ENCODE measurements around the gene COX7A2L. TPM values are rescaled to one million over a fixed set of nuclear protein-coding genes. Genes with fewer than 3 reads are reported as not detected.
"Not testable (repeated sequence)": the region's sequence is repeated elsewhere in the genome, so short reads cannot be mapped to it uniquely, and the experiment has no call there.

The COX7A2L gene
- total RNA-seq, 2 donors from 2014 or later = 167 to 170 TPM

DNA sequence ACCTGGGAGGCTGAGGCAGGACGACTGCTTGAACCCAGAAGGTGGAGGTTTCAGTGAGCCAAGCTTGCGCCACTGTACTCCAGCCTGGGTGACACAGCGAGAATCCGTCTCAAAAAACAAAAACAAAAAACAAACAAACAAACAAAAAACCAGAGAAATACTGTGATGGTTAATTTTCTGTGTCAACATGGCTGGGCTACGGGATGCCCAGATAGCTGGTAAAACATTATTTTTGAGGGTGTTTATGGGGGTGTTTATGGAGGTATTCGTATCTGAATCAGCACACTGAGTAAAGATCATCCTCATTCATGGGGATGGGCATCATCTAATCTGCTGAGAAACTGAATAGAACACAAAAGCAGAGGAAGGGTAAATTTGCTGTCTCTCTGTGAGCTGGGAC is 40.8 kb upstream of the COX7A2L start:
- TF ChIP-seq, protein P1, sequence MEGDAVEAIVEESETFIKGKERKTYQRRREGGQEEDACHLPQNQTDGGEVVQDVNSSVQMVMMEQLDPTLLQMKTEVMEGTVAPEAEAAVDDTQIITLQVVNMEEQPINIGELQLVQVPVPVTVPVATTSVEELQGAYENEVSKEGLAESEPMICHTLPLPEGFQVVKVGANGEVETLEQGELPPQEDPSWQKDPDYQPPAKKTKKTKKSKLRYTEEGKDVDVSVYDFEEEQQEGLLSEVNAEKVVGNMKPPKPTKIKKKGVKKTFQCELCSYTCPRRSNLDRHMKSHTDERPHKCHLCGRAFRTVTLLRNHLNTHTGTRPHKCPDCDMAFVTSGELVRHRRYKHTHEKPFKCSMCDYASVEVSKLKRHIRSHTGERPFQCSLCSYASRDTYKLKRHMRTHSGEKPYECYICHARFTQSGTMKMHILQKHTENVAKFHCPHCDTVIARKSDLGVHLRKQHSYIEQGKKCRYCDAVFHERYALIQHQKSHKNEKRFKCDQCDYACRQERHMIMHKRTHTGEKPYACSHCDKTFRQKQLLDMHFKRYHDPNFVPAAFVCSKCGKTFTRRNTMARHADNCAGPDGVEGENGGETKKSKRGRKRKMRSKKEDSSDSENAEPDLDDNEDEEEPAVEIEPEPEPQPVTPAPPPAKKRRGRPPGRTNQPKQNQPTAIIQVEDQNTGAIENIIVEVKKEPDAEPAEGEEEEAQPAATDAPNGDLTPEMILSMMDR (IDR thresholded peaks at IDR 0.05) = no peak
- TF ChIP-seq POLR2A (IDR thresholded peaks at IDR 0.05) (no peak), POLR2AphosphoS5 (IDR thresholded peaks at IDR 0.05) (no peak)
- intact Hi-C loops (cut with DNase I) = no loop called here
- H3K4me1 ChIP-seq (replicated peaks) = no peaks in the 10 kb centered on the region
- no peaks in the 10 kb centered on the region for H3K27me3 ChIP-seq (replicated peaks; ENCODE audit: insufficient read depth)
- no peaks in the 10 kb centered on the region for H3K9me3 ChIP-seq
- WGBS = 94% methylated on average over 6 of the region's 6 CpGs
- no peak overlapping the region for H3K4me3 ChIP-seq
- no peak for DNase-seq (ENCODE audit: low spot score)
- H3K36me3 ChIP-seq = no peaks in the 10 kb centered on the region
- no peak overlapping the region for H3K27ac ChIP-seq

- WGBS = 98% methylated on average over 11 of the region's 11 CpGs
- intact Hi-C loops (cut with DNase I); H3K36me3 ChIP-seq: not testable (repeated sequence)
Observed at GRCh38 chr2:42398052-42398451, 37.0 kb upstream of the COX7A2L start.

DNA sequence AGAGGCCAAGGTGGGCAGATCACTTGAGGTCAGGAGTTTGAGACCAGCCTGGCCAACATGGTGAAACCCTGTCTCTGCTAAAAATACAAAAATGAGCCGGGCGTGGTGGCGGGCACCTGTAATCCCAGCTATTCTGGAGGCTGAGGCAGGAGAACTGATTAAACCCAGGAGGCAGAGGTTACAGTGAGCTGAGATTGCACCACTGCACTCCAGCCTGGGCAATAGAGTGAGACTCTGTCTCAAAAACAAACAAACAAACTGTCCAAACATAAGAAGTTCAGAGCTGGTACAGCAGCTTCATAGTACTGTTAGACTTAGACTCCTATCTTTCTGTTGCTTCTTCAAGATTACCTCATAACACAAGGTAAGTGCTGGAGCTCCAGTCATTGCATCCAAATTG is 32.3 kb upstream of the COX7A2L start:
- H3K9me3 ChIP-seq; intact Hi-C loops (cut with DNase I); H3K4me3 ChIP-seq; H3K36me3 ChIP-seq; H3K27me3 ChIP-seq (replicated peaks; ENCODE audit: insufficient read depth); DNase-seq (ENCODE audit: low spot score); H3K27ac ChIP-seq; H3K4me1 ChIP-seq (replicated peaks): not testable (repeated sequence)
- 99% methylated on average over 3 of the region's 3 CpGs for WGBS

More at GRCh38 chr2:42398052-42398451, 37.0 kb upstream of the COX7A2L start:
- not testable (repeated sequence) for DNase-seq (ENCODE audit: low spot score); H3K4me1 ChIP-seq (replicated peaks); H3K9me3 ChIP-seq; H3K27me3 ChIP-seq (replicated peaks; ENCODE audit: insufficient read depth); H3K27ac ChIP-seq; H3K4me3 ChIP-seq

GRCh38 chr2:42392191-42392590 is 31.2 kb upstream of the COX7A2L start:
- H3K9me3 ChIP-seq = no peaks in the 10 kb centered on the region
- no peak overlapping the region for H3K4me3 ChIP-seq
- H3K27me3 ChIP-seq (replicated peaks; ENCODE audit: insufficient read depth) = no peaks in the 10 kb centered on the region
- WGBS = 96% methylated on average over 1 of the region's 1 CpG
- no peaks in the 10 kb centered on the region for H3K36me3 ChIP-seq
- intact Hi-C loops (cut with DNase I) = no loop called here
- TF ChIP-seq POLR2A (IDR thresholded peaks at IDR 0.05) (no peak), POLR2AphosphoS5 (IDR thresholded peaks at IDR 0.05) (no peak)
- TF ChIP-seq, protein P1 (IDR thresholded peaks at IDR 0.05) = no peak
- DNase-seq (ENCODE audit: low spot score) = no peak
- H3K27ac ChIP-seq = no peak overlapping the region
- H3K4me1 ChIP-seq (replicated peaks) = no peaks in the 10 kb centered on the region

- Histone ChIP-seq H3K4me1 (replicated peaks) (no peaks in the 10 kb centered on the region), H3K4me3 (no peak overlapping the region), H3K36me3 (no peaks in the 10 kb centered on the region), H3K27me3 (replicated peaks; ENCODE audit: insufficient read depth) (no peaks in the 10 kb centered on the region), H3K27ac (no peak overlapping the region), H3K9me3 (no peaks in the 10 kb centered on the region)
- WGBS = 84% methylated on average over 5 of the region's 5 CpGs
- DNase-seq (ENCODE audit: low spot score) = no peak
- TF ChIP-seq, protein P1 (IDR thresholded peaks at IDR 0.05) = no peak
- TF ChIP-seq POLR2A (IDR thresholded peaks at IDR 0.05) = no peak
- TF ChIP-seq POLR2AphosphoS5 (IDR thresholded peaks at IDR 0.05) = no peak
- intact Hi-C loops (cut with DNase I) = no loop called here
Observed at GRCh38 chr2:42390401-42390969, 29.5 kb upstream of the COX7A2L start.

DNA sequence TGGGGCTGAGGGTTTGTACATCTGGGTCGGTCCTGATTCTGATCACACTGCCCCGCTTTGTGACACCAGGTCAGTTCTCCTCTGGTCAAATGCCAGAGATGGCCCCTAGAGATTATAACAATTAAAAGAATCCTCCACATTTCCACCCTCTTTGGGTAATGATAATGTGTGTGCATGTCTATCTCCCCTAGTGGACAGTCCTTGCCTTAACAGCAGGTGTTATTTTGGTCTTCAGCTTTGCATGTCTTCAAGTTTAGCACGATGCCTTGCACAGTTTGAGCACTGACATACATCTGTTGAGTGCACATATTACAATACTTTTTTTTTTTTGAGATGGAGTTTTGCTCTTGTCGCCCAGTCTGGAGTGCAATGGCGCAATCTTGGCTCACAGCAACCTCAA is 25.7 kb upstream of the COX7A2L start:
- Histone ChIP-seq H3K4me3 (no peak overlapping the region), H3K27ac (no peak overlapping the region), H3K4me1 (replicated peaks) (no peaks in the 10 kb centered on the region), H3K27me3 (replicated peaks; ENCODE audit: insufficient read depth) (no peaks in the 10 kb centered on the region), H3K9me3 (no peaks in the 10 kb centered on the region), H3K36me3 (no peaks in the 10 kb centered on the region)
- WGBS = 96% methylated on average over 5 of the region's 5 CpGs
- no peak for TF ChIP-seq POLR2A (IDR thresholded peaks at IDR 0.05)
- no peak for TF ChIP-seq POLR2AphosphoS5 (IDR thresholded peaks at IDR 0.05)
- TF ChIP-seq, protein P1 (IDR thresholded peaks at IDR 0.05) = no peak
- intact Hi-C loops (cut with DNase I) = no loop called here
- DNase-seq (ENCODE audit: low spot score) = no peak
